Smooth muscle cell of the pulmonary artery (primary cell): ENCODE results near the gene NAA10. TPM values are rescaled to one million over a fixed set of nuclear protein-coding genes. Genes with fewer than 3 reads are reported as not detected.

ENCODE experiments used
- total RNA-seq: library from RNA; depleted of rRNA; stranded (reverse); fragments of >200 nt; gene quantifications from 2 replicates; pipeline ENCODE4 v1.2.3, GENCODE V29; 2014

Gene NAA10
- 41.8 and 55.3 TPM in 2 replicates for total RNA-seq

DNA sequence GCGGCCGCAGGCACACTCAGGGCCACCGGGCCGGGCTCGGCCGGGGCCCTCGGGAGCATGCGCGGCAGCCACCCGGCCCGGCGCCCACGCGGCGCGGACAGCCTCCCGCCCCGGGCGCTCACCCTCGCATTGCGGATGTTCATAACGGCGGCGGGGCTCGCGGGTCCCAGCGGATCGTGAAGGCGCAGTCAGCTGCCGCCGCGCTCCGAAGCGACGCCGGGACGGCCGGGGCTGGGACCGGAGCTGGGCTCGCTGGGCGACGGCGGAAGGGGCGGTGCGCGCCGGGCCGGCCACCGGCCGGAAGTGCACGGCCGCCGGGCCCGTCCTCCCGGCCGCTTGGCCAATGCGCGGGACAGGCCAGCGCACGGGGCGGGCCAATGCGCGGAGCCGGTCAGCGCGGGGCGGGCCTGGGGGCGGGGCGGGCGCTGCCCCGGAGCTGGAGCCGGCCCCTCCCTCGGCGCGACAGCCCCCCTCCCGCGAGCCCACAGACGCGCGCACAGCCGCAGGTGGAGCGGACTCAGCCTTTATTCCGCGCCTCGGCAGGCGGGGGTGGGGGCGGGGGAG, at the start of gene NAA10:
NAA10 (minus strand) TSS at position 276 of the 564 bp plus-strand sequence; CDS start at position 143, 133 bp downstream.

DNA sequence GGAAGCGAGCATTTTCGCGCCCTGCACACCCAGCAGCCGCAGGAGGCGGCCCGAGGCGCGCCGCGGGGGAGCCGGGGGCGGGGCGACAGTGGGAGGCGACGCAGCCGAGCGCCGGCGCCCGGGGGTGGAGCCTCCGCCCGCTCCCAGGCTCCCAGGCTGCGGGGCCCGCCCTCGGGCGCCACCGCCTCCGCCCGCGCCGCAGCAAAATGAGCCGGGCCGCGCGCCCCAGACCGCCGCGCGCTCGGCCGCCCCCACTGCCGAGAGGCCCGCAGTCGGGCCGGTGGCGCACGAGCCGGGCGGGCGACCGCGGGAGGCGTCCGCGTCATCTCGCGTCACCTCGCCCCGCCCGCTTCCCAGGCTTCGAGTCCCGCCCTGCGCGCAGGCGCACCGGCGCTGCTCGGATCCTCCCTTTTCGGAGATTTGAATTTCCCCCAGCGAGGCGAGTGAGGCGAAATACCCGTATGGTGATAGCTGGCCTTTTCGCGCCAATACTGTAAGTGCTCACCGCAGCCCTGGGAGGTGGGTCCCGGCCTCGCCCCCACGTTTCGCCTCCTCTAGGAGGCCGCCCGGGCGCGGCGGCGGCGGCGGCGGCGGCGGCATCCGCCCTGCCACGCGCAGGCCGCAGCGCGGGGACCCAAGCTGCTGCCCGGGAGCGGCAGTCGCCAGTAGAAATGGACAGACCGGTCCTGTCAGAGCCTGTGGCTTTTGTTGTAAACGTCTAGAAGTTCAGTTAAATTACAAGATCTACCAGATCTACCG, 37.7 kb upstream of the NAA10 start, which contains the start of gene TMEM187:
TMEM187 (plus strand) TSS at position 387 of the 759 bp plus-strand sequence. CDS start 9,309 bp downstream, outside the sequence.

DNA sequence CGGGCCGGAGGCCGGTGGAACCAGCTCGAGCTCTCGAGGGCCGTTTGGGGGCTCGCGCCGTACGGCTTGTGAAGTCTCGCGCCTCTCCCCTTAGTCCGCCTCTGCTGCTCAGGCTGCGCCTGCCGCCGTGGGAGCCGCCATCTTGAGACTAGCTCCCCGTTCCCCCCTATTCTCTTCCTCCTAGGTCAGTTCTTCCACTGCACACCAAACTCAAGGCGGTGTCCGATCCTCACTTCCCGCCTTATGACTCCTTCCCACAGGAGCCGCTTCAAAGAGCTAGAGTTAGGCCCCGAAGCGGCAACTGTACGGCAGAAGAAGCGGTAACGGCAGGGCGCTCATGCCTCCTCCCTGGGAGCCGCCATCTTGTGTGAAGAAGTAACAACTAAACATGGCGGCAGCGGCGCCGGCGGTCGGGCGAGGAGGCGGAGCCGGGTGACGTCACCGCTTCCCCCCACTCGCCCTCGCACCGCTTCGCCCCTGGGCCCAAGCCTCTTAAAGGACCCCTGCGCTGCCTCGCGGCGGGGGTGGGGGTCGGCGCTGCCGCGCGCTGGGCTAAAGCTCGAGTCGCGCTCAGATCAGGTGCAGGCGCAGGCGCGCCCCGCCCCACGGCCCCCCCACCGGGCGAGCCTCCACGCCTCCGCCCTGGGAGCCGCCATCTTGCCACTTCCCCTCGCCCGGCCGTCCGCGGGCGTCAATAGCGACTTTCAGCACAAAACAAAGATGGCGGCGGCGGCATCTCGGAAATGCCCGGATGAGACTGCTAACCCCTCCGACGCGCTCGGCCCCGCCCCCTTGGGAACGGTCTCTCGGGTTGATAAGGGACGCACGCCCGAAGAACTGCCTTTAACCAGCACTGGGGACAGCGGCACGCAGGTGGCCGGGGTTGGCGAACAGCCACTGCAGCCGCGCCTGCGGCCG, 36.9 kb upstream of the NAA10 start, which contains the start of gene HCFC1:
HCFC1 (minus strand) TSS at position 369 of the 918 bp plus-strand sequence. CDS start 978 bp downstream, outside the sequence.

DNA sequence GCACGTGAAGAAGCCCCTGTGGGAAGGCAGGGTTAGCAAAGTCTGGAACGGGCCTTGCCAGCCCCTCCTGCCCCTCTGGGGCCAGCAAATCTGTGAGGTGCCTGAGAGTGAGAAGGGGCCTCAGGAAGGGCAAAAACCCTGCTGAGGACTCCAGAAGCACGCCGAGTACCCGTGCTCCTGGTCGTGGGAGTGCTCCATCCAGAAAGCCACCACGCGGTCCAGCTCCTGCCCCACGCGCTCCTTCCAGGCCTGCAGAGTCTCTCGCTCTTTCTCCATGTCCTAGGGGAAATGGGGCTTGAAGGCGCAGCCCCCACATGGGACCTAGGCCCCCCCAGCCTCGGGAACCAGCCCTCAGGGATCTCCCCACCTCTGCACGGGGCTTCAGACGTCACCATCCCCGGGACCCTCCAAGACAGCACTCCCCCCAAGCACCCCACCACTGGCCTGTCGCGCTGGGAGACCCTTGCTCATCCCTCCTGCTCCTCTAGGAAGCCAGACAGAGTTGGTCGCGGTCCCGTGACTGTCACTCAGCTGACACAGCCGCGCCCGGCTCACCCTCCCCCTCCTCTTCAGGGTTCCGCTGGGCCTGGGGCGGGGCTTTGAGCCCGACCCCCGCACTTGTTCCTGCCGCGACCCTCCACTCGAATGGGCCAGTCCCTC, 9.4 kb upstream of the NAA10 start, which contains the start of gene RENBP:
RENBP (minus strand) TSS at position 504 of the 660 bp plus-strand sequence; CDS start at position 471, 33 bp downstream.

DNA sequence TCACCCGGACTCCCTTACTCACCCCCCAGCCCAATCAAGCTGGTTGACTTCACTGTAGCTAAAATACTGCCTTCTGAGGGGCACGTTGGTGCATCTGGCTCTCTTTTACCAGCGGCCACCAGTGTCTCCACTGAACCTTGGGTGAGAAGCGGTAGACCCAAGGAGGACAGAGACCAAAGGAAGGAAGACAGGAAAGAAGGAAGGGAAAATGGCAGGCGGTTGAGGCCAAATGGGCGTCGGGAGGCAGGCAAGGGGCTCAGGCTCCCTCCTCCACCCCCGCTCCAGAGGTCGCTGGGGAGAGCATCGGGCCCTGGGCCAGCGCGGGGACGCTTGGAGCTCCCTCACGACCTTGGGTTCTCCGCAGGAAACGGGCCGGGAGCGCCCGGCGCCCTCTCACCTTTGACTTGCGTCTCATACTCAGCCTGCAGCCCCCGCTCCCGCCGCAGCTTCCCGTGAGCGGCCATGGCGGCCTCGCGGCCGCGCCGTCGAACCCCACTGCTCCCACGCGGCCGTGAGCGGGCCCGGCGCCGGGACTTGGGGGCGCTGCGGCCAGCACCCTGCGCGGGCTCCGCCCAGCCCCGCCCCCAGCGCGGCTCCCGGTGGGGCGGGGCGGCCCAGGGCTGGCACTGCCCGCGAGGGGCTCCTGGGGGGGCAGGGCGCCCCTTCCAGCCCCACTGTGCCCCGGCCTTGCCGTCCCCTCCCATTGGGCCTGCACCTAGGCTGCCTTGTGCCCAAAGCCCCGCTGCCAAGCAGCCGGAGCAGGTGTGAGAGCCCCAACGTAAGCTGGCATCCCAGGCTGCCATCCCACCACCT, 8.9 kb downstream of the NAA10 start, which contains the start of gene ARHGAP4:
ARHGAP4 (minus strand) TSS at position 526 of the 813 bp plus-strand sequence; CDS start at position 464, 62 bp downstream.

DNA sequence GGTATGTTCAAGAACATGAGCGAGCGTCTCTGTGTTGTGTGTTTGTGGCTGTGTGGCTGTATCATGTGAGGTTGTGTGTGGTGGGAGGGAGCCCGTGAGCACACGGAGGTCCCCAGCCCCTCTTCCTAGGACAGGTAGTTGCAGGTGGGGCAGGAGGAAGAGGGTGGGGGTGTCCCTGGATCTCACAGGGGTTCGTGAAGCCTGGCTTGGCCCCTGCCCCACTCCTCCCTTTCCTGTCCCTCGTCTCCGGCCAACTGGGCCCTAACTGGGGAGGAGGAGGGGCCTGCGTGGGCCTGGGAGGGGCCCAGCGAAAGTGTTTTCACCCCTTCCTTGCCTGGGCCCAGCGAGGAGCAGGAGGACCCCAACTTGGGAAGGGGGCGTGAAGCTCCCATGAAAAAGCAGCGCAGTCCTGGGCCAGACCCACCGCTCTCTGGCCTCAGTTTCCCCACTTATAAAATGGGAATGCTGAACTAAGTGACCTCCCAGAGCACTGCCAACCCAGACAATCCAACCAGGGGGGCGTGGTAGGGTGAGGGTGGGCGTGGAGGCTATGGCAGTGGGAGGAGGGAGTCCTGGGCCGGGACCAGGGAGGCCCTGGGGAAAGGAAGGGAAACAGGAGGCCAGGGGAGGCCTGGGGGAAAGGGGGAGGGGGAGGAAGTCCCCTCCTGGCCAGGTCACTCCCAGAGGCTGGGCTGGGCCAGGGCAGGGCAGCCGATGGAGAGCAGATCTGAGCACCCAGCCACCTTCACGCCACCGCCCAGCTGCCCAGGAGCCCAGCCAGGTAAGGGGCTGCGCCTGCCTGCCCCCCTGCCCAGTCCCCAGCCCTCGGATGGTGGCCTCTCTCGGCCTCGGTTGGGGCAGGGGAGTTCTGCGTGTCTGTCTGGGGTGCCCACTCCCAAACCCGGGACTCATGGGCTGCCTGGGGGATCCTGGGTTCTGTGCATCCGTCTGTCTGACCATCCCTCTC, 30.6 kb downstream of the NAA10 start, which contains the start of gene AVPR2:
AVPR2 (plus strand) TSS at position 683 of the 967 bp plus-strand sequence. CDS start 473 bp downstream, outside the sequence.

DNA sequence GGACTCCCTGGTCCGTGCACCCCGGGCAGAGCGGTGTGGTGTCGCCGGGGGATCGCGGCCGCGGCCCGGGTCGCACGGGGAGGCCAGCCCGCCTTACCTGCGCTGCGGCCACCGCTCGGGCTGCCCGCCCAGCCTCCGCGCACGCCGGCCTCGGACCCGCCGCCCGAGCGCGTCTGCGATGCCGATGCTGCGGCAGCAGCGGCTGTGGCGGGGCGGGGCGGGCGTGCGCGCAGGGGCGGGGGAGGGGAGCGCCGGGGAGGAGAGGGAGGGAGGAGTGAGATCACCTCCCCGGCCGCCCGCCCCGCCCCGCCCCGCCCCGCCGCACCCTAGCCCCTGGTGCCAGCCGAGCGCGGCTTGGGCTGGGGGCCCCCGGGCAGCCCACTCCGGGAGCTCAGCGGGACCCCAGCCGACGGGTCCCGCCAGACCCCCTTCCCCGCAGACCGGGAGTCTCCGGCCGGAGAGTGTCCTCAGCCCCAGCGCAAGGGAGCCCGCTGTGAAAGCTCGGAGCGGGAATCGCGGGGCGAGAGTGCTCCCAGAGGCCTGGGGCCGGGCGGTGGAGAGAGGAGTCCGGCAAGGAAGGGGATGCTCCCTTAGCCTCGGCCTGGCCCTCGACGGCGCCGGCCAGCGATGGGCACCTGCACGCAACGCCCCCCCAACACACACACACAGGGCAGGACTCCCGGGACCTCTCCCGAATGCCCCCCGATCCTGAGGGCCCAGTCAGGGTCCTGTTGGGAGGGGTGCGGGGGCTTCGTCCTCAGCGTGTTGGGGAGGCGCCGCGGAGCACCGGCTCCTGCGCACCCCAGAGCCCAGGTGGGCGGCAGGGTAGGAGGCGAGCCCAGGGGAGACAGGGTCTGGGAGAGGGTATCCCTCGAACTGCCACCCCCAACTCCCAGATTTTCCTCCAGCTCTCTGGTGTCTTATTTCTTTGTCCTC, 48.6 kb downstream of the NAA10 start, which contains the start of gene L1CAM:
L1CAM (minus strand) TSS at position 206 of the 936 bp plus-strand sequence. CDS start 10,337 bp downstream, outside the sequence.

Other genes with a start within 250 kb of the NAA10 start
- 31.0 and 56.2 TPM in 2 replicates for gene SLC6A8, start 247.1 kb downstream of the NAA10 start, total RNA-seq
- gene BCAP31, start 210.7 kb downstream of the NAA10 start, total RNA-seq: 168 and 187 TPM in 2 replicates
- gene ABCD1, start 210.2 kb downstream of the NAA10 start, total RNA-seq: 19.7 and 28.3 TPM in 2 replicates
- gene PLXNB3, start 170.8 kb downstream of the NAA10 start, total RNA-seq: 15.2 and 19.4 TPM in 2 replicates
- 0.91 and 3.6 TPM in 2 replicates for gene SRPK3, start 154.0 kb downstream of the NAA10 start, total RNA-seq
- 51.0 and 63.9 TPM in 2 replicates for gene IDH3G, start 140.7 kb downstream of the NAA10 start, total RNA-seq
- 103 and 105 TPM in 2 replicates for gene SSR4, start 140.4 kb downstream of the NAA10 start, total RNA-seq
- gene PDZD4, start 104.5 kb downstream of the NAA10 start, total RNA-seq: 0.07 and 0.33 TPM in 2 replicates
- gene L1CAM, start 48.9 kb downstream of the NAA10 start, total RNA-seq: 4.6 and 6.7 TPM in 2 replicates
- not detected in 2 replicates for gene AVPR2, start 30.4 kb downstream of the NAA10 start, total RNA-seq
- gene ARHGAP4, start 8.8 kb downstream of the NAA10 start, total RNA-seq: 0.39 and 1.4 TPM in 2 replicates
- 7.6 and 8.9 TPM in 2 replicates for gene RENBP, start 9.6 kb upstream of the NAA10 start, total RNA-seq
- gene HCFC1, start 36.8 kb upstream of the NAA10 start, total RNA-seq: 22.7 and 26.2 TPM in 2 replicates
- gene TMEM187, start 37.7 kb upstream of the NAA10 start, total RNA-seq: 6.5 and 8.5 TPM in 2 replicates
- 60.3 and 110 TPM in 2 replicates for gene IRAK1, start 84.9 kb upstream of the NAA10 start, total RNA-seq
- 25.0 and 25.8 TPM in 2 replicates for gene MECP2, start 162.7 kb upstream of the NAA10 start, total RNA-seq
- gene OPN1LW, start 209.2 kb upstream of the NAA10 start, total RNA-seq: not detected in 2 replicates
- gene OPN1MW, start 247.6 kb upstream of the NAA10 start, total RNA-seq: not detected in 2 replicates